Measurements from ENCODE around the gene TIMM29. TPM values are rescaled to one million over a fixed set of nuclear protein-coding genes. Genes with fewer than 3 reads are reported as not detected.

TIMM29 gene
- total and polyA plus RNA-seq, 9 of the 15 experiments (the other 6 are each of a cell fraction or from before 2014, with no cell fraction given) = 2.4 to 29.4 (median 16.3) TPM

GRCh38 chr19:10960314-10961072, 31.9 kb downstream of the TIMM29 start, which contains the start of gene SMARCA4 (continued):
- TF ChIP-seq TGIF2 (CRISPR knock-in tag; IDR thresholded peaks at IDR 0.05) (no peak), SOX6 (IDR thresholded peaks at IDR 0.05) (no peak), NR2C2 (CRISPR knock-in tag; IDR thresholded peaks at IDR 0.05) (peak; percentile 59; the same call in 1 of the 2 replicates), NR2C2 (tag; IDR thresholded peaks at IDR 0.05) (peak; percentile 80), TCF3 (CRISPR knock-in tag; IDR thresholded peaks at IDR 0.05) (no peak; the same call in 1 of the 2 replicates), ZNF184 (CRISPR knock-in tag; IDR thresholded peaks at IDR 0.05) (no peak), E2F6 (IDR thresholded peaks at IDR 0.05; ENCODE audit: borderline replicate concordance in 1 of 2, extremely low read depth in 1 of 2, insufficient read depth in 1 of 2, insufficient read length in 1 of 2, low read depth in 1 of 2, low read length in 1 of 2, poor library complexity in 1 of 2, severe bottlenecking in 1 of 2) (peak; percentile 89 to 91), GATAD2B (IDR thresholded peaks at IDR 0.05; ENCODE audit: borderline replicate concordance) (no peak), ZNF445 (CRISPR knock-in tag; IDR thresholded peaks at IDR 0.05; ENCODE audit: low read depth) (no peak), ADNP (tag; IDR thresholded peaks at IDR 0.05) (no peak), TFAM (CRISPR knock-in tag; conservative IDR thresholded peaks at IDR 0.05) (no peak), RBM15 (IDR thresholded peaks at IDR 0.05; ENCODE audit: insufficient read depth, low read length) (no peak)
- TF ChIP-seq, protein P1, sequence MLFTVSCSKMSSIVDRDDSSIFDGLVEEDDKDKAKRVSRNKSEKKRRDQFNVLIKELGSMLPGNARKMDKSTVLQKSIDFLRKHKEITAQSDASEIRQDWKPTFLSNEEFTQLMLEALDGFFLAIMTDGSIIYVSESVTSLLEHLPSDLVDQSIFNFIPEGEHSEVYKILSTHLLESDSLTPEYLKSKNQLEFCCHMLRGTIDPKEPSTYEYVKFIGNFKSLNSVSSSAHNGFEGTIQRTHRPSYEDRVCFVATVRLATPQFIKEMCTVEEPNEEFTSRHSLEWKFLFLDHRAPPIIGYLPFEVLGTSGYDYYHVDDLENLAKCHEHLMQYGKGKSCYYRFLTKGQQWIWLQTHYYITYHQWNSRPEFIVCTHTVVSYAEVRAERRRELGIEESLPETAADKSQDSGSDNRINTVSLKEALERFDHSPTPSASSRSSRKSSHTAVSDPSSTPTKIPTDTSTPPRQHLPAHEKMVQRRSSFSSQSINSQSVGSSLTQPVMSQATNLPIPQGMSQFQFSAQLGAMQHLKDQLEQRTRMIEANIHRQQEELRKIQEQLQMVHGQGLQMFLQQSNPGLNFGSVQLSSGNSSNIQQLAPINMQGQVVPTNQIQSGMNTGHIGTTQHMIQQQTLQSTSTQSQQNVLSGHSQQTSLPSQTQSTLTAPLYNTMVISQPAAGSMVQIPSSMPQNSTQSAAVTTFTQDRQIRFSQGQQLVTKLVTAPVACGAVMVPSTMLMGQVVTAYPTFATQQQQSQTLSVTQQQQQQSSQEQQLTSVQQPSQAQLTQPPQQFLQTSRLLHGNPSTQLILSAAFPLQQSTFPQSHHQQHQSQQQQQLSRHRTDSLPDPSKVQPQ (CRISPR knock-in tag; IDR thresholded peaks at IDR 0.05; ENCODE audit: borderline replicate concordance) = no peak
- TF ChIP-seq, protein P2, sequence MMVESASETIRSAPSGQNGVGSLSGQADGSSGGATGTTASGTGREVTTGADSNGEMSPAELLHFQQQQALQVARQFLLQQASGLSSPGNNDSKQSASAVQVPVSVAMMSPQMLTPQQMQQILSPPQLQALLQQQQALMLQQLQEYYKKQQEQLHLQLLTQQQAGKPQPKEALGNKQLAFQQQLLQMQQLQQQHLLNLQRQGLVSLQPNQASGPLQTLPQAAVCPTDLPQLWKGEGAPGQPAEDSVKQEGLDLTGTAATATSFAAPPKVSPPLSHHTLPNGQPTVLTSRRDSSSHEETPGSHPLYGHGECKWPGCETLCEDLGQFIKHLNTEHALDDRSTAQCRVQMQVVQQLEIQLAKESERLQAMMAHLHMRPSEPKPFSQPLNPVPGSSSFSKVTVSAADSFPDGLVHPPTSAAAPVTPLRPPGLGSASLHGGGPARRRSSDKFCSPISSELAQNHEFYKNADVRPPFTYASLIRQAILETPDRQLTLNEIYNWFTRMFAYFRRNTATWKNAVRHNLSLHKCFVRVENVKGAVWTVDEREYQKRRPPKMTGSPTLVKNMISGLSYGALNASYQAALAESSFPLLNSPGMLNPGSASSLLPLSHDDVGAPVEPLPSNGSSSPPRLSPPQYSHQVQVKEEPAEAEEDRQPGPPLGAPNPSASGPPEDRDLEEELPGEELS (CRISPR knock-in tag; IDR thresholded peaks at IDR 0.05; ENCODE audit: borderline replicate concordance) = peak; percentile 79; the same call in 1 of the 2 replicates
- TF ChIP-seq, protein P3, sequence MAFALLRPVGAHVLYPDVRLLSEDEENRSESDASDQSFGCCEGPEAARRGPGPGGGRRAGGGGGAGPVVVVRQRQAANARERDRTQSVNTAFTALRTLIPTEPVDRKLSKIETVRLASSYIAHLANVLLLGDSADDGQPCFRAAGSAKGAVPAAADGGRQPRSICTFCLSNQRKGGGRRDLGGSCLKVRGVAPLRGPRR (CRISPR knock-in tag; IDR thresholded peaks at IDR 0.05) = 0 out of 2 replicates have a peak, but pooled peaks have one; percentile 47
- TF ChIP-seq, protein P4, sequence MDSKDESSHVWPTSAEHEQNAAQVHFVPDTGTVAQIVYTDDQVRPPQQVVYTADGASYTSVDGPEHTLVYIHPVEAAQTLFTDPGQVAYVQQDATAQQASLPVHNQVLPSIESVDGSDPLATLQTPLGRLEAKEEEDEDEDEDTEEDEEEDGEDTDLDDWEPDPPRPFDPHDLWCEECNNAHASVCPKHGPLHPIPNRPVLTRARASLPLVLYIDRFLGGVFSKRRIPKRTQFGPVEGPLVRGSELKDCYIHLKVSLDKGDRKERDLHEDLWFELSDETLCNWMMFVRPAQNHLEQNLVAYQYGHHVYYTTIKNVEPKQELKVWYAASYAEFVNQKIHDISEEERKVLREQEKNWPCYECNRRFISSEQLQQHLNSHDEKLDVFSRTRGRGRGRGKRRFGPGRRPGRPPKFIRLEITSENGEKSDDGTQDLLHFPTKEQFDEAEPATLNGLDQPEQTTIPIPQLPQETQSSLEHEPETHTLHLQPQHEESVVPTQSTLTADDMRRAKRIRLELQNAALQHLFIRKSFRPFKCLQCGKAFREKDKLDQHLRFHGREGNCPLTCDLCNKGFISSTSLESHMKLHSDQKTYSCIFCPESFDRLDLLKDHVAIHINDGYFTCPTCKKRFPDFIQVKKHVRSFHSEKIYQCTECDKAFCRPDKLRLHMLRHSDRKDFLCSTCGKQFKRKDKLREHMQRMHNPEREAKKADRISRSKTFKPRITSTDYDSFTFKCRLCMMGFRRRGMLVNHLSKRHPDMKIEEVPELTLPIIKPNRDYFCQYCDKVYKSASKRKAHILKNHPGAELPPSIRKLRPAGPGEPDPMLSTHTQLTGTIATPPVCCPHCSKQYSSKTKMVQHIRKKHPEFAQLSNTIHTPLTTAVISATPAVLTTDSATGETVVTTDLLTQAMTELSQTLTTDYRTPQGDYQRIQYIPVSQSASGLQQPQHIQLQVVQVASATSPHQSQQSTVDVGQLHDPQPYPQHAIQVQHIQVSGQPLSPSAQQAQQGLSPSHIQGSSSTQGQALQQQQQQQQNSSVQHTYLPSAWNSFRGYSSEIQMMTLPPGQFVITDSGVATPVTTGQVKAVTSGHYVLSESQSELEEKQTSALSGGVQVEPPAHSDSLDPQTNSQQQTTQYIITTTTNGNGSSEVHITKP (IDR thresholded peaks at IDR 0.05; ENCODE audit: partially characterized antibody) = no peak

Data from K562 (cell line).